NOMO-1 treated with dmso at 0.1 percent for 144 hours (cell line): ENCODE measurements around the gene CLIP4.
A peak's percentile ranks its signal among the peaks of the same experiment; 100 is the strongest.

Experiments
- DNase-seq: peaks from one replicate; lab custom pipeline; 2025; ENCODE audit not compliant: unreplicated experiment; lab: John Stamatoyannopoulos, UW

CLIP4 gene

GRCh38 chr2:29182920-29183319, 67.7 kb downstream of the CLIP4 start:
- no peak for DNase-seq

- no peak for DNase-seq
Observed at GRCh38 chr2:29184531-29184930, 69.3 kb downstream of the CLIP4 start.

- DNase-seq: no peak
Observed at GRCh38 chr2:29186817-29187216, 71.6 kb downstream of the CLIP4 start.

- DNase-seq: no peak
Observed at GRCh38 chr2:29187926-29188325, 72.7 kb downstream of the CLIP4 start.

- no peak for DNase-seq
Observed at GRCh38 chr2:29189052-29189451, 73.8 kb downstream of the CLIP4 start.

GRCh38 chr2:29191817-29192216, 76.6 kb downstream of the CLIP4 start:
- no peak for DNase-seq

- DNase-seq: no peak
Observed at GRCh38 chr2:29192526-29192925, 77.3 kb downstream of the CLIP4 start.

GRCh38 chr2:29193111-29193510, 77.9 kb downstream of the CLIP4 start:
- no peak for DNase-seq

GRCh38 chr2:29193681-29194080, 78.5 kb downstream of the CLIP4 start:
- DNase-seq: no peak

GRCh38 chr2:29195796-29196195, 80.6 kb downstream of the CLIP4 start:
- DNase-seq: no peak

GRCh38 chr2:29196792-29197788, 81.9 kb downstream of the CLIP4 start:
- peak; percentile 47 for DNase-seq

- DNase-seq: no peak
Observed at GRCh38 chr2:29201979-29202378, 86.8 kb downstream of the CLIP4 start.

GRCh38 chr2:29202819-29203495, 87.7 kb downstream of the CLIP4 start:
- no peak for DNase-seq

- DNase-seq: no peak
Observed at GRCh38 chr2:29206941-29207340, 91.7 kb downstream of the CLIP4 start.

GRCh38 chr2:29207352-29208148, 92.3 kb downstream of the CLIP4 start:
- no peak for DNase-seq

GRCh38 chr2:29209551-29209950, 94.3 kb downstream of the CLIP4 start:
- DNase-seq: no peak

- no peak for DNase-seq
Observed at GRCh38 chr2:29212009-29212408, 96.8 kb downstream of the CLIP4 start.

- no peak for DNase-seq
Observed at GRCh38 chr2:29213888-29214291, 98.7 kb downstream of the CLIP4 start.

- DNase-seq: no peak
Observed at GRCh38 chr2:29215073-29215472, 99.9 kb downstream of the CLIP4 start.

- no peak for DNase-seq
Observed at GRCh38 chr2:29215739-29216608, 100.8 kb downstream of the CLIP4 start.

GRCh38 chr2:29216609-29216909, 101.3 kb downstream of the CLIP4 start:
- DNase-seq: no peak
